ENCODE data around the gene MYO1A. TPM values are rescaled to one million over a fixed set of nuclear protein-coding genes. Genes with fewer than 3 reads are reported as not detected.

The MYO1A gene
- total RNA-seq, 1 donor: under 0.01 TPM

DNA sequence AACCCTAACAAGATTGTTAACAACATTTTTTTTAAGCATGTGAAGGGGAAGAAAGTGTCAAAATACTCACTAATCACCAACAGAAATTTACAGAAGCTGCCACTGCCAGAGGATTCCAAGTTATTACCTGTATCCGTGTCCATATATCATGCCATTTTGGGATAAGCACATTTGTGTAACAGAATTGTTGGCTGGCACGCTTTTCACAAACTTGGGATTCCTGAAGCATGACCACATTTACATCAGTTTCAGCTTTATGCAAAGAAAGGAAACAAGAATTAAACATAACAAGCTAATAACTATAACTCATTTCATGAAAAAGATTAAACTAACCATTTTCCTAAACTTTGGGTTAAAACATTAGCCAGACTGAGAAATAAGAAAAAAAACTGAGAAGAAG, 22.7 kb upstream of the MYO1A start:
- TF ChIP-seq, protein P1, sequence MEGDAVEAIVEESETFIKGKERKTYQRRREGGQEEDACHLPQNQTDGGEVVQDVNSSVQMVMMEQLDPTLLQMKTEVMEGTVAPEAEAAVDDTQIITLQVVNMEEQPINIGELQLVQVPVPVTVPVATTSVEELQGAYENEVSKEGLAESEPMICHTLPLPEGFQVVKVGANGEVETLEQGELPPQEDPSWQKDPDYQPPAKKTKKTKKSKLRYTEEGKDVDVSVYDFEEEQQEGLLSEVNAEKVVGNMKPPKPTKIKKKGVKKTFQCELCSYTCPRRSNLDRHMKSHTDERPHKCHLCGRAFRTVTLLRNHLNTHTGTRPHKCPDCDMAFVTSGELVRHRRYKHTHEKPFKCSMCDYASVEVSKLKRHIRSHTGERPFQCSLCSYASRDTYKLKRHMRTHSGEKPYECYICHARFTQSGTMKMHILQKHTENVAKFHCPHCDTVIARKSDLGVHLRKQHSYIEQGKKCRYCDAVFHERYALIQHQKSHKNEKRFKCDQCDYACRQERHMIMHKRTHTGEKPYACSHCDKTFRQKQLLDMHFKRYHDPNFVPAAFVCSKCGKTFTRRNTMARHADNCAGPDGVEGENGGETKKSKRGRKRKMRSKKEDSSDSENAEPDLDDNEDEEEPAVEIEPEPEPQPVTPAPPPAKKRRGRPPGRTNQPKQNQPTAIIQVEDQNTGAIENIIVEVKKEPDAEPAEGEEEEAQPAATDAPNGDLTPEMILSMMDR (IDR thresholded peaks at IDR 0.05; ENCODE audit: insufficient read depth, low read depth, low read length): no peak
- no peak for DNase-seq (ENCODE audit: low read depth)
- H3K4me3 ChIP-seq (ENCODE audit: low read depth, low read length): no peak overlapping the region

DNA sequence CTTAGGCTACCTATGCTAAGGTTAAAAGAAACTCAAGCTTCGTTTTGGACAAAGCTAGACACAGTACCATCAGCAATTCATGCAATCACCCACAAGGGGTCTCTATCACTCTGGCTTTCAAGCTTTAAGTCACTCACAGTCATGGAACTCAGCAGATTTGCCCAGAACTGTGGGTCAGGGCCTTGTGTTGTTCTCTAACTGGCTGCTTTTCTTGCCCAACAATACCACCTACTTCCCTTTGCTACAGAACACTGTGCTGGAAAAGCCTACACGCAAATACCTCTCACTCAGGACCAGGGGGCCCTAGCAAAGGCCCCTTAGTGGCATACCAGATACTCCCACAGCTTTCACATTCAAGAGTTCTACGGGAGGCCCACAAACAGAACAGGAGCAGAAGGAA, 19.6 kb upstream of the MYO1A start:
- peak; percentile 91 for DNase-seq (ENCODE audit: low read depth)
- no peak overlapping the region for H3K4me3 ChIP-seq (ENCODE audit: low read depth, low read length)
- TF ChIP-seq, protein P1 (IDR thresholded peaks at IDR 0.05; ENCODE audit: insufficient read depth, low read depth, low read length): peak; percentile 91

DNA sequence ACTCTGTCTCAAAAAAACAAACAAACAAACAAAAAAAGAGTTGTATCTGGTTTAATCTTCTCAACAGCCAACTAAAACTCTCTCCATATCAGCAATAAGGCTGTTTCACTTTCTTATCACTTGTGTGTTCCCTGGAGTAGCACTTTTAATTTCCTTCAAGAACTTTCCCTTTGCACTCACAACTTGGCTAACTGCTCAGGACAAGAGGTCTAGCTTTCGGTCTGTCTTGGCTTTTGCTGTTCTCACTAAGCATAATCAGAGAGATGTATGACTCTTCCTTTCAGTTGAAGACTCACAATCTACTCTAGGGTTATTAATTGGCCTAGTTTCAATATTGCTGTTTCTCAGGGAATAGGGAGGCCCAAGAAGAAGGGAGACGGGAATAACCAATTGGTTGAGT, 16.3 kb upstream of the MYO1A start:
- DNase-seq (ENCODE audit: low read depth): no peak
- H3K4me3 ChIP-seq (ENCODE audit: low read depth, low read length): no peak overlapping the region
- TF ChIP-seq, protein P1 (IDR thresholded peaks at IDR 0.05; ENCODE audit: insufficient read depth, low read depth, low read length): no peak

DNA sequence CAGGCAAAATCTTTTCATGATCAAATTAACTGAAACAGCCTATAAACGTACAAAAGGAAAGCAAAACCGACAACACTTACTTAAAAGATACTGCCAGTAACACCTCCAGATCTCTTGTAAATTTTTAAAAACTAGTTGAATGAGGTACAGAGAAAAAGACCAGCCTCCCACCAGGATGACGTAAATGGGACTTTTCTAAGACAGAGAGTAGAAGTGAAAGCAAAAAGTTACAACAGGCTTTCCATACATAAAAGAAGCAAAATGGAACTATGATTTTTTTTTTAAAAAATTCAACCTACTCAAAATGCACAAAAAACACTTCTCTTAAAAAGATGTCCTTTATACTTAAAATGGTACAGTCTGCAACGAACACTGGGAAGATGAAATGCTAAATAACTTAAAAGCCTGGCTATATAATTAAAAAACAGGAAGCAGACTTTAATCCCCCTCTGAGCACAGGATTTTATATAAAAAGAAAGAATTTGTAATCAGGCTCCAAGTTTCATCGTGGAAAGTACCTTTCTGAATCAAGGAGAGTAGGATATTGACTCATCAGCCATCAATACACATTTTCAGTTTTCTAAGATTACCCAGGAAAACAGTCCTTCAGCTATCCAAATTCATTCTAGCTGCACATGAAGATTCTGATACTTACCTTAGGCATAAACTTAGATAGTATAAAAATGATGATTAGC, 14.2 kb upstream of the MYO1A start:
- TF ChIP-seq, protein P1 (IDR thresholded peaks at IDR 0.05; ENCODE audit: insufficient read depth, low read depth, low read length): no peak
- H3K4me3 ChIP-seq (ENCODE audit: low read depth, low read length): no peak overlapping the region
- DNase-seq (ENCODE audit: low read depth): peak; percentile 48

DNA sequence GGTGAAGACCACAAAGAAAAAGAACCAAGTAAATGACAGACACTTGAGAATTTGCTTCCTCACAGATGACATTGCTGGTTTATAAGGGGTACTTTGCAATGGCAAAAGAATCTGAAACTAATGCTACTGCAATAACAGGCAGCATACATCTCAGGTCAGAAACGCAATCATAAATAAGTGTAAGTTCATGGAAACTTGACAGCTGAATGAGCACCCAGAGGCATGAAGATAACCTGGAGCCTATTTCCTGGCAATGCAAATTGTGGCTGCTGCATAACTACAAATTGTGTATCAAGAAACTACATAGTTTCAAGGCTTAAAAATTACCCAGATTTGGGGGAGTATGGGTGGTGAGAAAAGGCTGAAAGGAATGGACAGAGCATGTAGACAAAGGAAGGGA, 8.5 kb upstream of the MYO1A start:
- no peak overlapping the region for H3K4me3 ChIP-seq (ENCODE audit: low read depth, low read length)
- TF ChIP-seq, protein P1 (IDR thresholded peaks at IDR 0.05; ENCODE audit: insufficient read depth, low read depth, low read length): no peak
- no peak for DNase-seq (ENCODE audit: low read depth)

DNA sequence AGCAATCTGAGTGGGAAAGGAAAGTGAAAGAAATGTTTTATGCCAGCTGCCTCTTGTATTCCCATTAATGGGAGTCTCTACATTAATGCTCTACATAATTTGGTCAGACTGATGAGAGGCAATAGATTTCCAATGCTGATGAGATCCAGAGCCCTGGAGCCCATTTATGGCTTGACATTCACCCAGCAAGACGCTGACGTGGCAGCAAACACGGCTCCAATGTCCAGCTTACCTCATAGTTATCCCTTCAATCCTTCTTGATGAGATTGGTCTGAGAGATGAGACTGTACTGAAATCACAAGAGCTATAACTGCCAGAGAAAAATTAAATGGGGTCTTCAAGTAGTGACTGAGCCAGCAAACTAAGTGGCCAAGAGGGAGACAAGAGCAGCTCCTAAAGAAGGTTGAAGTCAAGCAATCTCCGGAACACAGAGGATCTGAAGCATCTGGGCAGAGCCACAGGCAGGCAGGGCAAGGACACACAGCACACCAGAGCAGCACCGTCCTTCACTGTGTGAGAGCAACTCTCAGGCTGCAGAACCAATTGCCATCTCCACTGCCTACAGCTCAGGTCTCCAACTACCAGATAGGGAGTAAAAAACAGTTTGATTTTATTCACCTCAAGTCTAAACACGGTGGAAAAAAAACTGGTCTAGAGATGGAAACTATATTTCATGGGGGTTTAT, 7.3 kb upstream of the MYO1A start:
- TF ChIP-seq, protein P1 (IDR thresholded peaks at IDR 0.05; ENCODE audit: insufficient read depth, low read depth, low read length): no peak
- DNase-seq (ENCODE audit: low read depth): no peak
- H3K4me3 ChIP-seq (ENCODE audit: low read depth, low read length): no peak overlapping the region
